Ishikawa (cell line): Measurements from ENCODE around the gene TNFRSF19.

Experiments used
- CEBPB ChIP-seq: IDR thresholded peaks from 2 replicates; pipeline ENCODE4 v1.6.1; 2012
- CREB1 ChIP-seq: IDR thresholded peaks from 2 replicates; pipeline ENCODE4 v1.6.1; 2012; ENCODE audit warnings: low read depth
- EGR1 ChIP-seq: IDR thresholded peaks from 2 replicates; pipeline ENCODE4 v1.6.1; 2012
- EP300 ChIP-seq: IDR thresholded peaks from 2 replicates; pipeline ENCODE4 v1.6.1; 2012; ENCODE audit warnings: borderline replicate concordance
- FOXM1 ChIP-seq: IDR thresholded peaks from 2 replicates; pipeline ENCODE4 v1.6.1; 2012; ENCODE audit warnings: low read depth, borderline replicate concordance
- MAX ChIP-seq: IDR thresholded peaks from 2 replicates; pipeline ENCODE4 v1.6.1; 2012
- NFIC ChIP-seq: IDR thresholded peaks from 2 replicates; pipeline ENCODE4 v1.6.1; 2012
- RAD21 ChIP-seq: IDR thresholded peaks from 2 replicates; pipeline ENCODE4 v1.6.1; 2012; ENCODE audit warnings: low read depth
- REST ChIP-seq: IDR thresholded peaks from 2 replicates; pipeline ENCODE4 v1.6.1; 2012; ENCODE audit warnings: low read depth, mild to moderate bottlenecking
- TAF1 ChIP-seq: IDR thresholded peaks from 2 replicates; pipeline ENCODE4 v1.6.1; 2012; ENCODE audit warnings: low read depth, mild to moderate bottlenecking
- TCF12 ChIP-seq: IDR thresholded peaks from 2 replicates; pipeline ENCODE4 v1.6.1; 2012; ENCODE audit warnings: low read depth
- TEAD4 ChIP-seq: IDR thresholded peaks from 2 replicates; pipeline ENCODE4 v1.6.1; 2012
- USF1 ChIP-seq: IDR thresholded peaks from 2 replicates; pipeline ENCODE4 v1.6.1; 2012
- YY1 ChIP-seq: IDR thresholded peaks from 2 replicates; pipeline ENCODE4 v1.6.1; 2012; ENCODE audit warnings: low read depth
- ZBTB7A ChIP-seq: IDR thresholded peaks from 2 replicates; pipeline ENCODE4 v1.6.1; 2012; ENCODE audit warnings: low read depth

Gene TNFRSF19

GRCh38 chr13:23631311-23632047, 61.3 kb downstream of the TNFRSF19 start:
- TF ChIP-seq CEBPB (no peak), RAD21 (no peak)

GRCh38 chr13:23632048-23632582, 61.9 kb downstream of the TNFRSF19 start:
- TF ChIP-seq TEAD4 (no peak), CEBPB (no peak), USF1 (no peak), RAD21 (no peak), MAX (no peak), ZBTB7A (no peak), REST (no peak), TCF12 (no peak), FOXM1 (no peak), CREB1 (no peak), EP300 (no peak), TAF1 (no peak), YY1 (no peak), EGR1 (no peak), NFIC (no peak)

- no peak for TF ChIP-seq YY1
- TF ChIP-seq FOXM1, result no peak
- TF ChIP-seq REST, result no peak
- no peak for TF ChIP-seq NFIC
- no peak for TF ChIP-seq TAF1
- TF ChIP-seq MAX, result no peak
- TF ChIP-seq EGR1, result no peak
- TF ChIP-seq ZBTB7A, result no peak
Measured at GRCh38 chr13:23632741-23633140, 62.5 kb downstream of the TNFRSF19 start.

GRCh38 chr13:23634897-23635296, 64.7 kb downstream of the TNFRSF19 start:
- TF ChIP-seq RAD21 (no peak), USF1 (0 out of 2 replicates have a peak, but pooled peaks have one; percentile 6)

GRCh38 chr13:23636360-23636759, 66.1 kb downstream of the TNFRSF19 start:
- TF ChIP-seq CREB1 (no peak), TCF12 (no peak), RAD21 (no peak), TAF1 (no peak), CEBPB (no peak), USF1 (no peak), FOXM1 (no peak), EGR1 (no peak), YY1 (no peak), EP300 (no peak), NFIC (no peak), TEAD4 (no peak), ZBTB7A (no peak), MAX (no peak), REST (no peak)
